Osteocyte (in vitro differentiated cells): ENCODE results near the gene GPHA2. TPM values are rescaled to one million over a fixed set of nuclear protein-coding genes. Genes with fewer than 3 reads are reported as not detected.

Experiments used
- DNase-seq: peaks from one replicate; pipeline ENCODE4 v3.0.0; 2021; ENCODE audit warnings: mixed read lengths; ENCODE audit not compliant: unreplicated experiment; ENCODE audit errors: extremely low spot score
- H3K27ac Mint-ChIP-seq: one replicate; pipeline ENCODE4 v1.8.0; 2021; ENCODE audit warnings: mild to moderate bottlenecking, mixed read lengths; ENCODE audit not compliant: unreplicated experiment
- H3K27me3 Mint-ChIP-seq: one replicate; pipeline ENCODE4 v1.8.0; 2021; ENCODE audit warnings: mixed read lengths; ENCODE audit not compliant: unreplicated experiment
- H3K36me3 Mint-ChIP-seq: one replicate; pipeline ENCODE4 v1.8.0; 2021; ENCODE audit warnings: mixed read lengths; ENCODE audit not compliant: unreplicated experiment
- H3K4me1 Mint-ChIP-seq: one replicate; pipeline ENCODE4 v1.8.0; 2021; ENCODE audit warnings: mixed read lengths; ENCODE audit not compliant: unreplicated experiment
- H3K4me3 Mint-ChIP-seq: one replicate; pipeline ENCODE4 v1.8.0; 2021; ENCODE audit warnings: mild to moderate bottlenecking, moderate library complexity, mixed read lengths; ENCODE audit not compliant: unreplicated experiment
- H3K9me3 Mint-ChIP-seq: one replicate; pipeline ENCODE4 v1.8.0; 2021; ENCODE audit warnings: mixed read lengths; ENCODE audit not compliant: unreplicated experiment
- CTCF ChIP-seq: fragments of 200-600 bp; sonication (generic); IDR thresholded peaks from 2 replicates; pipeline ENCODE4 v1.5.0; 2021; ENCODE audit warnings: antibody characterized with exemption, mild to moderate bottlenecking, moderate library complexity
- total RNA-seq: library from RNA; stranded (reverse); gene quantifications from 2 replicates; pipeline ENCODE4 v1.2.1, GENCODE V29; 2021

The GPHA2 gene
- total RNA-seq, 1 donor from 2014 or later: not detected

- Mint-ChIP-seq H3K27me3 (no peaks in the 10 kb centered on the region), H3K27ac (no peak overlapping the region), H3K36me3 (no peaks in the 10 kb centered on the region), H3K4me3 (no peak overlapping the region), H3K9me3 (no peaks in the 10 kb centered on the region), H3K4me1 (peaks cover 31% of the 10 kb centered on the region)
- no peak for DNase-seq
- TF ChIP-seq CTCF: no peak
Measured at GRCh38 chr11:64919627-64920026, 16.1 kb downstream of the GPHA2 start.

GRCh38 chr11:64918017-64918416 is 17.7 kb downstream of the GPHA2 start:
- Mint-ChIP-seq H3K4me3 (peak overlapping the region; percentile 83), H3K27me3 (no peaks in the 10 kb centered on the region), H3K36me3 (peaks cover 4% of the 10 kb centered on the region), H3K9me3 (no peaks in the 10 kb centered on the region), H3K27ac (peak overlapping the region; percentile 92), H3K4me1 (peaks cover 24% of the 10 kb centered on the region)
- DNase-seq: no peak
- TF ChIP-seq CTCF: peak; percentile 28

- no peak for TF ChIP-seq CTCF
- H3K27me3 Mint-ChIP-seq: no peaks in the 10 kb centered on the region
- H3K9me3 Mint-ChIP-seq: no peaks in the 10 kb centered on the region
- H3K4me3 Mint-ChIP-seq: peak overlapping the region; percentile 83
- peaks cover 24% of the 10 kb centered on the region for H3K4me1 Mint-ChIP-seq
- H3K36me3 Mint-ChIP-seq: peaks cover 4% of the 10 kb centered on the region
- peak overlapping the region; percentile 92 for H3K27ac Mint-ChIP-seq
- DNase-seq: no peak
Measured at GRCh38 chr11:64917663-64917995, 18.1 kb downstream of the GPHA2 start.

- no peaks in the 10 kb centered on the region for H3K9me3 Mint-ChIP-seq
- no peaks in the 10 kb centered on the region for H3K27me3 Mint-ChIP-seq
- peak within 1 kb of the TSS; percentile 92 for H3K27ac Mint-ChIP-seq
- H3K36me3 Mint-ChIP-seq: peaks cover 4% of the 10 kb centered on the region
- no peak for TF ChIP-seq CTCF
- peaks cover 24% of the 10 kb centered on the region for H3K4me1 Mint-ChIP-seq
- H3K4me3 Mint-ChIP-seq: peak within 1 kb of the TSS; percentile 83
- peak; percentile 99 for DNase-seq
Measured at GRCh38 chr11:64916775-64917662, 18.7 kb downstream of the GPHA2 start, which contains the start of gene ATG2A. Gene ATG2A, minus strand, starts transcription at chr11:64917209. Its CDS starts 74 bp downstream, at chr11:64917135.

- H3K27me3 Mint-ChIP-seq: no peaks in the 10 kb centered on the region
- peak overlapping the region; percentile 83 for H3K4me3 Mint-ChIP-seq
- no peaks in the 10 kb centered on the region for H3K9me3 Mint-ChIP-seq
- peak overlapping the region; percentile 90 for H3K27ac Mint-ChIP-seq
- TF ChIP-seq CTCF: no peak
- peaks cover 10% of the 10 kb centered on the region for H3K36me3 Mint-ChIP-seq
- DNase-seq: no peak
- peaks cover 24% of the 10 kb centered on the region for H3K4me1 Mint-ChIP-seq
Measured at GRCh38 chr11:64916040-64916774, 19.5 kb downstream of the GPHA2 start.
